ENCODE results near the gene FOXN1. TPM values are rescaled to one million over a fixed set of nuclear protein-coding genes. Genes with fewer than 3 reads are reported as not detected.

The FOXN1 gene
- total and polyA plus RNA-seq, 10 of the 15 experiments (the other 5 are each of a cell fraction or from before 2014, with no cell fraction given): not detected

- TF ChIP-seq, protein P1, sequence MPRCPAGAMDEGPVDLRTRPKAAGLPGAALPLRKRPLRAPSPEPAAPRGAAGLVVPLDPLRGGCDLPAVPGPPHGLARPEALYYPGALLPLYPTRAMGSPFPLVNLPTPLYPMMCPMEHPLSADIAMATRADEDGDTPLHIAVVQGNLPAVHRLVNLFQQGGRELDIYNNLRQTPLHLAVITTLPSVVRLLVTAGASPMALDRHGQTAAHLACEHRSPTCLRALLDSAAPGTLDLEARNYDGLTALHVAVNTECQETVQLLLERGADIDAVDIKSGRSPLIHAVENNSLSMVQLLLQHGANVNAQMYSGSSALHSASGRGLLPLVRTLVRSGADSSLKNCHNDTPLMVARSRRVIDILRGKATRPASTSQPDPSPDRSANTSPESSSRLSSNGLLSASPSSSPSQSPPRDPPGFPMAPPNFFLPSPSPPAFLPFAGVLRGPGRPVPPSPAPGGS (IDR thresholded peaks at IDR 0.05; ENCODE audit: borderline replicate concordance, insufficient read depth, low read depth, low read length, poor library complexity, severe bottlenecking): no peak
- TF ChIP-seq KAT2A (conservative IDR thresholded peaks at IDR 0.05; ENCODE audit: control insufficient read depth, low read depth, low read length) (no peak), CBFB (IDR thresholded peaks at IDR 0.05; ENCODE audit: low read depth) (no peak), RCOR1 (conservative IDR thresholded peaks at IDR 0.05; ENCODE audit: low read depth, low read length) (no peak), ZSCAN29 (IDR thresholded peaks at IDR 0.05) (no peak), BMI1 (IDR thresholded peaks at IDR 0.05; ENCODE audit: borderline replicate concordance) (no peak), POLR2AphosphoS2 (IDR thresholded peaks at IDR 0.05; ENCODE audit: low read depth, low read length) (no peak), YBX1 (IDR thresholded peaks at IDR 0.05) (no peak), ZNF207 (IDR thresholded peaks at IDR 0.05; ENCODE audit: borderline replicate concordance) (no peak), BHLHE40 (IDR thresholded peaks at IDR 0.05; ENCODE audit: borderline replicate concordance in 1 of 2, low read depth in 2 of 2, low read length in 1 of 2) (no peak)
Observed at GRCh38 chr17:28530926-28531325, 24.8 kb downstream of the FOXN1 start (continued).

GRCh38 chr17:28532050-28532960 is 26.2 kb downstream of the FOXN1 start:
- Histone ChIP-seq H2AFZ (ENCODE audit: control insufficient read depth, low read depth, low read length) (no peak overlapping the region), H3K4me1 (ENCODE audit: control insufficient read depth, insufficient read depth, low read length) (no peaks in the 10 kb centered on the region), H3K27ac (ENCODE audit: control insufficient read depth, insufficient read depth) (no peak overlapping the region), H3K36me3 (ENCODE audit: control insufficient read depth in 2 of 2, insufficient read depth in 2 of 2, low read length in 1 of 2) (no peaks in the 10 kb centered on the region; a peak in 1 of 4 replicates), H3K4me2 (ENCODE audit: control insufficient read depth, insufficient read depth) (no peak overlapping the region), H3K9me3 (replicated peaks; ENCODE audit: control insufficient read depth, insufficient read depth, low read length) (no peaks in the 10 kb centered on the region), H3K79me2 (ENCODE audit: control insufficient read depth, insufficient read depth, low read length) (no peaks in the 10 kb centered on the region), H3K4me3 (no peak overlapping the region), H4K20me1 (ENCODE audit: control insufficient read depth, insufficient read depth) (no peaks in the 10 kb centered on the region), H3K9ac (ENCODE audit: control insufficient read depth, insufficient read depth, low read length) (no peak overlapping the region), H3K27me3 (replicated peaks in 1 of 2; ENCODE audit: control insufficient read depth in 2 of 2, insufficient read depth in 2 of 2, low read length in 1 of 2) (no peaks in the 10 kb centered on the region; a peak in 1 of 4 replicates)
- ChIA-PET CTCF (interaction anchor here (0.6 to 1.7 kb wide), 3 partner anchors 9 to 73 kb away, joined by 3 to 10 read pairs (median 4); no protein-coding TSS in a partner anchor), SMC1A (ENCODE audit: uncharacterized antibody, unreplicated experiment) (interaction anchor here (1.1 kb wide), 1 partner anchor 29 kb away, joined by 6 read pairs; no protein-coding TSS in a partner anchor), POLR2A (interaction anchor here (0.5 to 1.1 kb wide), 2 partner anchors 12 to 31 kb away, joined by 3 read pairs; no protein-coding TSS in a partner anchor), RAD21 (ENCODE audit: unreplicated experiment) (no interaction called here)
- WGBS (ENCODE audit: insufficient coverage, insufficient replicate concordance, low lambda C conversion rate, missing lambda C conversion rate): 12% methylated on average over 6 of the region's 7 CpGs
- in situ Hi-C loops (cut with MboI) (no loop called here), intact Hi-C loops (cut with micrococcal nuclease; ENCODE audit: unreplicated experiment) (no loop called here)
- BruUV-seq (replicated peaks): no TSS peak
- ATAC-seq (no peak), DNase-seq (ENCODE audit: low read depth, low spot score) (no peak), FAIRE-seq (no peak)
- TF ChIP-seq MYC (IDR thresholded peaks at IDR 0.05; ENCODE audit: insufficient read depth, insufficient read length, insufficient replicate concordance, low read length, severe bottlenecking): no peak
- TF ChIP-seq ZBED1 (IDR thresholded peaks at IDR 0.05; ENCODE audit: borderline replicate concordance): no peak
- TF ChIP-seq ZNF687 (IDR thresholded peaks at IDR 0.05): no peak
- no peak for TF ChIP-seq RBBP5 (conservative IDR thresholded peaks at IDR 0.05)

Data from GM12878 (cell line).